Prostate gland (tissue), 1 donor: ENCODE data around the gene PAGE2B.

ENCODE experiments used
- POLR2A ChIP-seq: fragments of 450-650 bp; IDR thresholded peaks from one replicate; pipeline ENCODE4 v1.6.1; 2016; ENCODE audit warnings: antibody characterized with exemption, mild to moderate bottlenecking
- POLR2AphosphoS5 ChIP-seq: sonication (generic); formaldehyde crosslinking; IDR thresholded peaks from one replicate; pipeline ENCODE4 v1.6.1; 2017; ENCODE audit warnings: antibody characterized with exemption

GRCh38 chrX:55119271-55119670, 44.4 kb downstream of the PAGE2B start:
- no peak for TF ChIP-seq POLR2A
- TF ChIP-seq POLR2AphosphoS5: no peak
